Sigmoid colon (tissue), 7 donors: ENCODE measurements around the gene KYAT1. TPM values are rescaled to one million over a fixed set of nuclear protein-coding genes. Genes with fewer than 3 reads are reported as not detected.
"Not testable (repeated sequence)": the region's sequence is repeated elsewhere in the genome, so short reads cannot be mapped to it uniquely, and the experiment has no call there.

ENCODE experiments used
- DNase-seq: peaks from one replicate; pipeline ENCODE4 v3.0.0-alpha.2; 2019
- H3K27ac ChIP-seq, 4 donors: fragments of 200-600 bp; sonication (generic); one replicate each; pipeline ENCODE4 v1.5.1; 2016 to 2019; ENCODE audit warnings: mild to moderate bottlenecking in 1 of 4
- H3K27me3 ChIP-seq, 3 donors: fragments of 200-600 bp; sonication (generic); one replicate each; pipeline ENCODE4 v1.5.1; 2019; ENCODE audit warnings: mild to moderate bottlenecking in 1 of 3
- H3K36me3 ChIP-seq, 4 donors: fragments of 200-600 bp; sonication (generic); one replicate each; pipeline ENCODE4 v1.5.1; 2016 to 2019
- H3K4me1 ChIP-seq, 4 donors: fragments of 200-600 bp; sonication (generic); one replicate each; pipeline ENCODE4 v1.5.1; 2017 to 2019
- H3K4me3 ChIP-seq, 4 donors: fragments of 200-600 bp; sonication (generic); one replicate each; pipeline ENCODE4 v1.5.1; 2017 to 2019; ENCODE audit warnings: mild to moderate bottlenecking in 2 of 4, moderate library complexity in 1 of 4
- H3K9me3 ChIP-seq, 4 donors: fragments of 200-600 bp in 3 of 4; sonication (generic) in 3 of 4; one replicate each; pipeline versions ENCODE4 v1.5.1 to v1.6.1; 2013 to 2019
- CTCF ChIP-seq, 4 experiments: fragments of 450-650 bp in 3 of 4; fragments of 200-600 bp in 1 of 4; IDR thresholded peaks; one replicate each; pipeline ENCODE4 v1.5.1; 2016 to 2019; ENCODE audit warnings: antibody characterized with exemption in 4 of 4, mild to moderate bottlenecking in 3 of 4, moderate library complexity in 2 of 4
- EP300 ChIP-seq, 4 donors: sonication (generic); formaldehyde crosslinking; IDR thresholded peaks; one replicate each; pipeline ENCODE4 v1.6.1; 2017; ENCODE audit warnings: antibody characterized with exemption in 4 of 4
- POLR2A ChIP-seq, 2 donors: fragments of 450-650 bp; IDR thresholded peaks; one replicate each; pipeline ENCODE4 v1.6.1; 2016; ENCODE audit warnings: antibody characterized with exemption in 2 of 2, mild to moderate bottlenecking in 2 of 2, moderate library complexity in 2 of 2
- POLR2AphosphoS5 ChIP-seq, 4 donors: sonication (generic); formaldehyde crosslinking; IDR thresholded peaks; one replicate each; pipeline ENCODE4 v1.6.1; 2017; ENCODE audit warnings: antibody characterized with exemption in 4 of 4
- WGBS, 2 donors: extraction: QIAGEN DNeasy Blood & Tissue Kit; methylation state at CpG; one replicate each; pipeline ENCODE4 v1.1.7; 2013; 5-methylcytosine and 5-hydroxymethylcytosine counted together
- intact Hi-C: fragments of 100-400 bp; cut with DNase I; formaldehyde crosslinking; loops from one replicate; pipeline ENCODE4 v1.15.1; 2023
- polyA plus RNA-seq, 3 donors: library from polyadenylated mRNA; stranded (reverse); fragments of 200-250 nt; gene quantifications; one replicate each; pipeline ENCODE4 v1.2.3, GENCODE V29; 2013
- total RNA-seq, 4 donors: library from RNA; depleted of rRNA; stranded (reverse); fragments of >200 nt; gene quantifications; one replicate each; pipeline ENCODE4 v1.1.0, GENCODE V29; 2016
- donor health status: healthy with polysubstance abuse.
- donor health status: Bipolar disorder and iron deficiency.
- donor health status: healthy.

Gene KYAT1
- total and polyA plus RNA-seq, 7 donors = 0.60 to 8.0 (median 4.5) TPM

GRCh38 chr9:128861501-128861900, 20.2 kb downstream of the KYAT1 start:
- WGBS, 2 donors = 79 to 81% methylated on average over 6 of the region's 6 CpGs
- Histone ChIP-seq H3K4me1 (no peaks in the 10 kb centered on the region), H3K4me3 (no peak overlapping the region), H3K9me3 (no peaks in the 10 kb centered on the region), H3K27ac (no peak overlapping the region), H3K27me3 (no peaks in the 10 kb centered on the region), H3K36me3 (no peaks in the 10 kb centered on the region)
- TF ChIP-seq EP300 (IDR thresholded peaks at IDR 0.05) (no peak), POLR2A (IDR thresholded peaks at IDR 0.05) (no peak), CTCF (IDR thresholded peaks at IDR 0.05) (no peak), POLR2AphosphoS5 (IDR thresholded peaks at IDR 0.05) (no peak)
- no peak for DNase-seq
- intact Hi-C loops = no loop called here

DNA sequence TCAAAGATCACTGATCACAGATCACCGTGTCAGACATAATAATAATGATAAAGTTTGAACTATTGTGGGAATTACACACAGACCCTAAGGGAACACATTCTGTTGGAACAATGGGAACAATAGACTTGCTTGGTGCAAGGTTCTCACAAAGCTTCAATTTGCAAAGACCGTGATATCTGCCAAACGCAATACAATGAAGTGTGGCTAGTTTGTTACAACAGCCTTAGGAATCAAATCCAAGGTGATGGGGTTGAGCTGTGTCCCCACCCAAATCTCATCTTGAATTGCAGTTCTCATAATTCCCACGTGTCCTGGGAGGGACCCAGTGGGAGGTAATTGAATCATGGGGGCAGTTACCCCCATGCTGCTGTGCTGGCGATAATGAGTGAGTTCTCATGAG, 20.8 kb downstream of the KYAT1 start:
- no peak overlapping the region for H3K4me3 ChIP-seq
- no peak for DNase-seq
- H3K27ac ChIP-seq = no peak overlapping the region
- intact Hi-C loops = no loop called here
- TF ChIP-seq CTCF (IDR thresholded peaks at IDR 0.05) = no peak
- no peak for TF ChIP-seq POLR2A (IDR thresholded peaks at IDR 0.05)
- no peak for TF ChIP-seq EP300 (IDR thresholded peaks at IDR 0.05)
- no peak for TF ChIP-seq POLR2AphosphoS5 (IDR thresholded peaks at IDR 0.05)
- no peaks in the 10 kb centered on the region for H3K4me1 ChIP-seq
- no peaks in the 10 kb centered on the region for H3K36me3 ChIP-seq
- 88 to 94% methylated on average over 5 of the region's 5 CpGs for WGBS, 2 donors
- H3K9me3 ChIP-seq = no peaks in the 10 kb centered on the region
- H3K27me3 ChIP-seq = no peaks in the 10 kb centered on the region

DNA sequence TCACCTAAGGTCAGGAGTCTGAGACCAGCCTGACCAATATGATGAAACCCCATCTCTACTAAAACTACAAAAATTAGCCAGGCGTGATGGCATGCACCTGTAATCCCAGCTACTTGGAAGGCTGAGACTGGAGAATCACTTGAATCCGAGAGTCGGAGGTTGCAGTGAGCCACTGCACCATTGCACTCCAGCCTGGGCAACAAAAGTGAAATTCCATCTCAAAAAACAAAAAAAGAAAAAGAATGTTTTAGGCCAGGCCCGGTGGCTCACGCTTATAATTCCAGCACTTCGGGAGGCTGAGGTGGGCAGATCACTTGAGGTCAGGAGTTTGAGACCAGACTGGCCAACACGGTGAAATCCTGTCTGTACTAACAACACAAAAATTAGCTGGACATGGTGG, 23.3 kb downstream of the KYAT1 start:
- DNase-seq, intact Hi-C loops: not testable (repeated sequence)

GRCh38 chr9:128854454-128854853, 27.3 kb downstream of the KYAT1 start:
- WGBS, 2 donors = 94 to 96% methylated on average over 6 of the region's 6 CpGs
- H3K4me1 ChIP-seq, H3K36me3 ChIP-seq, H3K27ac ChIP-seq, intact Hi-C loops, H3K9me3 ChIP-seq, H3K27me3 ChIP-seq, DNase-seq, H3K4me3 ChIP-seq: not testable (repeated sequence)

More for the DNA sequence above, 23.3 kb downstream of the KYAT1 start:
- WGBS, 2 donors = 97% methylated on average over 7 of the region's 7 CpGs
- H3K4me3 ChIP-seq, H3K27ac ChIP-seq, H3K4me1 ChIP-seq, H3K9me3 ChIP-seq, H3K36me3 ChIP-seq, H3K27me3 ChIP-seq: not testable (repeated sequence)

- H3K27me3 ChIP-seq, H3K9me3 ChIP-seq, intact Hi-C loops, H3K4me1 ChIP-seq, H3K27ac ChIP-seq, H3K36me3 ChIP-seq, DNase-seq, H3K4me3 ChIP-seq: not testable (repeated sequence)
- 84 to 93% methylated on average over 2 of the region's 2 CpGs for WGBS, 2 donors
These were observed 29.1 kb downstream of the KYAT1 start for GRCh38 chr9:128852646-128853045.

GRCh38 chr9:128851779-128852600, 29.8 kb downstream of the KYAT1 start:
- DNase-seq, H3K27me3 ChIP-seq, H3K4me3 ChIP-seq, H3K36me3 ChIP-seq, H3K4me1 ChIP-seq, H3K9me3 ChIP-seq, H3K27ac ChIP-seq, intact Hi-C loops: not testable (repeated sequence)
- peak in 3 of 4 experiments; percentile 15 to 43 (median 38) for TF ChIP-seq CTCF (IDR thresholded peaks at IDR 0.05)
- 68 to 86% methylated on average over 10 of the region's 10 CpGs for WGBS, 2 donors

GRCh38 chr9:128851024-128851423, 30.7 kb downstream of the KYAT1 start:
- H3K9me3 ChIP-seq, H3K4me3 ChIP-seq, H3K36me3 ChIP-seq, H3K27ac ChIP-seq, H3K27me3 ChIP-seq, H3K4me1 ChIP-seq, DNase-seq, intact Hi-C loops: not testable (repeated sequence)
- WGBS, 2 donors = 91 to 93% methylated on average over 10 of the region's 10 CpGs
